22Rv1 (cell line): ENCODE data around the gene ADGRD1.

Experiments
- H3K27ac ChIP-seq: fragments of 450-650 bp; 2 replicates; pipeline ENCODE4 v1.5.1; 2017
- CTCF ChIP-seq: fragments of 450-650 bp; IDR thresholded peaks from 2 replicates; pipeline ENCODE4 v1.5.1; 2017; ENCODE audit warnings: mild to moderate bottlenecking
- ZFX ChIP-seq: fragments of 450-650 bp; IDR thresholded peaks from 2 replicates; pipeline ENCODE4 v1.6.1; 2017; ENCODE audit warnings: antibody characterized with exemption, borderline replicate concordance

Gene ADGRD1

DNA sequence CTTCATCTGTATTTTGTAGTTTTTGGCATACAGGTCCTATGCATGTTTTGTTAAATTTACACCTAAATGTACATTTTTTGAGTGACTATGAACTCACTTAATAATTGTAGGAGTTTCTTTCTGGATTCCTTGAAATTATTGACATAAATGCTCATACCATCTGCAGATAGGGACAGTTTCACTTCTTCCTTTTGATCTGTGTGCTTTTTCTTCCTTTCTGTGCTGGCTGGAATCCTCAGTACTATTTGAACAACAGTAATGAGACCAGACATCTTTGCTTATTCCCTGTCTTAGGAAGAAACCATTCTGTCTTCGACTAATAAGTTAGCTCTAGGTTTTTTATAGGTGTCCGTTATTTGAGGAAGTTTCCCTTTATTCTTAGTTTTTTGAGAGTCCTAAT lies 110.3 kb downstream of the ADGRD1 start:
- TF ChIP-seq ZFX (no peak), CTCF (no peak)
- H3K27ac ChIP-seq: no peak overlapping the region

GRCh38 chr12:131065279-131065678 lies 111.6 kb downstream of the ADGRD1 start:
- no peak overlapping the region for H3K27ac ChIP-seq
- TF ChIP-seq CTCF (no peak), ZFX (no peak)

GRCh38 chr12:131065801-131066200 lies 112.1 kb downstream of the ADGRD1 start:
- no peak overlapping the region for H3K27ac ChIP-seq
- TF ChIP-seq ZFX (no peak), CTCF (no peak)

- TF ChIP-seq ZFX: no peak
- TF ChIP-seq CTCF: no peak
- H3K27ac ChIP-seq: no peak overlapping the region
These were observed 112.6 kb downstream of the ADGRD1 start for GRCh38 chr12:131066207-131066885.

DNA sequence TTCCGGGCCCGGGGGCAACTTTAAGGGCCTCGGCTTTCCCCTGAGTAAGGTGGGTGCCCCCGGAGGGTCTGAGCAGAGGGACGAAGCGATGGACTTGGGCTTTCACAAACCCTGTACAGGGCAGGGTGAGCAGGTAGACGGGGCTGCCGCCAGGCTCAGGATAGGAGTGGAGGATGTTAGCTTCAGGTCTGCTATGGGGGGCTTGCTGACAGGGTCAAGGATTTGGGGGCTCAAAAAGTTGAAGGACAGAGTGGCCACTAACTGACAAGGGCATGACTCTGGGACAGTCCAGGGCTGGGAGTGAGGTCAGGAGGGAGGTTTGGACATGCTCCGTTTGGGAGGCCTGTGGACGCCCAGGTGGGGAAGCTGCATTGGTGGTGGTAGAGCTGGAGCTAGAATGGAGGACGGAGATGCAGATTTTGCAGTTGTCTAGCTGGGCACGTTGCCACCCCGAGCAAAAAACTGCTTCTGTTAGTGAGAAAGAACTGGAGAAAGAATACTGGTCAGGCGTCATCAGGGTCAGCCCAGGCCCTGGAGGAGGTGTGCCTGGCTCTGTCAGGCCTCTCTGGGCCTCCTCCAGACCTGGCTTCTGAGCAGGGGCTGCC lies 113.3 kb downstream of the ADGRD1 start:
- TF ChIP-seq CTCF (no peak), ZFX (no peak)
- H3K27ac ChIP-seq: no peak overlapping the region

- TF ChIP-seq CTCF (no peak), ZFX (no peak)
- no peak overlapping the region for H3K27ac ChIP-seq
These were observed 114.5 kb downstream of the ADGRD1 start for GRCh38 chr12:131067981-131068851.
